Neural cell (in vitro differentiated cells): ENCODE measurements around the gene TPRG1L. TPM values are rescaled to one million over a fixed set of nuclear protein-coding genes. Genes with fewer than 3 reads are reported as not detected.

ENCODE experiments used
- H2AFZ ChIP-seq: fragments of 200-600, 300-800 bp; sonication (generic), shearing (Covaris generic); 2 replicates; pipeline ENCODE4 v1.6.0; 2014; ENCODE audit warnings: low read depth, mild to moderate bottlenecking, antibody characterized with exemption, low read length, moderate library complexity
- H3F3A ChIP-seq: fragments of 200-600 bp; shearing (Covaris generic); 2 replicates; pipeline ENCODE4 v1.6.1; 2016; ENCODE audit warnings: mild to moderate bottlenecking, moderate library complexity, mixed read lengths, antibody characterized with exemption, low read length; ENCODE audit not compliant: insufficient read depth, poor library complexity, severe bottlenecking
- H3K27ac ChIP-seq: fragments of 200-600, 300-800 bp; sonication (generic), shearing (Covaris generic); 2 replicates; pipeline ENCODE4 v1.5.1; 2014; ENCODE audit warnings: mild to moderate bottlenecking, low read length, moderate library complexity
- H3K27me3 ChIP-seq: fragments of 300-800, 200-600 bp; sonication (generic), shearing (Covaris generic); 2 replicates; pipeline ENCODE4 v1.6.0; 2014; ENCODE audit warnings: mild to moderate bottlenecking, low read depth, low read length, moderate library complexity; ENCODE audit not compliant: insufficient read depth
- H3K36me3 ChIP-seq: fragments of 300-800, 200-600 bp; sonication (generic), shearing (Covaris generic); 2 replicates; pipeline ENCODE4 v1.5.1; 2014; ENCODE audit warnings: mild to moderate bottlenecking, antibody characterized with exemption, low read length, moderate library complexity; ENCODE audit not compliant: insufficient read depth
- H3K4me2 ChIP-seq: fragments of 300-800, 200-600 bp; sonication (generic), shearing (Covaris generic); 2 replicates; pipeline ENCODE4 v1.6.0; 2014; ENCODE audit warnings: mild to moderate bottlenecking, low read length
- H3K4me3 ChIP-seq: fragments of 300-800, 200-600 bp; sonication (generic), shearing (Covaris generic); 2 replicates; pipeline ENCODE4 v1.5.1; 2014; ENCODE audit warnings: mild to moderate bottlenecking, low read length, moderate library complexity
- H3K79me2 ChIP-seq: fragments of 200-600 bp; shearing (Covaris generic); replicated peaks from 2 replicates; pipeline ENCODE4 v1.6.0; 2014; ENCODE audit warnings: mild to moderate bottlenecking, low read length, moderate library complexity; ENCODE audit not compliant: insufficient read depth
- H3K9ac ChIP-seq: fragments of 300-800, 200-600 bp; sonication (generic), shearing (Covaris generic); 2 replicates; pipeline ENCODE4 v1.6.1; 2016; ENCODE audit warnings: mild to moderate bottlenecking, low read length, mixed read lengths
- H3K9me2 ChIP-seq: fragments of 200-600 bp; shearing (Covaris generic); 2 replicates; pipeline ENCODE4 v1.6.1; 2016; ENCODE audit warnings: mild to moderate bottlenecking, low read length, mixed read lengths; ENCODE audit not compliant: insufficient read depth
- H3K9me3 ChIP-seq: fragments of 200-600, 300-800 bp; sonication (generic), shearing (Covaris generic); 2 replicates; pipeline ENCODE4 v1.6.1; 2016; ENCODE audit warnings: mild to moderate bottlenecking, mixed run types, low read length, moderate library complexity, mixed read lengths
- H4K20me1 ChIP-seq: fragments of 200-600 bp; shearing (Covaris generic); 2 replicates; pipeline ENCODE4 v1.6.1; 2016; ENCODE audit warnings: mild to moderate bottlenecking, mixed run types; ENCODE audit not compliant: insufficient read depth
- EP300 ChIP-seq: fragments of 450-650 bp; conservative IDR thresholded peaks from 2 replicates; pipeline ENCODE4 v1.6.1; 2014; ENCODE audit warnings: antibody characterized with exemption, mild to moderate bottlenecking, moderate library complexity; ENCODE audit not compliant: poor library complexity, severe bottlenecking
- EZH2 ChIP-seq: fragments of 200-600, 300-800 bp; shearing (Covaris generic), sonication (generic); IDR thresholded peaks from 2 replicates; pipeline ENCODE4 v1.6.1; 2014; ENCODE audit warnings: antibody characterized with exemption, low read length, borderline replicate concordance, mild to moderate bottlenecking; ENCODE audit not compliant: insufficient read depth, poor library complexity, severe bottlenecking
- MXI1 ChIP-seq: fragments of 450-650 bp; conservative IDR thresholded peaks from 2 replicates; pipeline ENCODE4 v1.6.1; 2014; ENCODE audit warnings: antibody characterized with exemption, mild to moderate bottlenecking; ENCODE audit not compliant: poor library complexity, severe bottlenecking
- POLR2AphosphoS5 ChIP-seq: IDR thresholded peaks from 2 replicates; pipeline ENCODE4 v1.6.1; 2012
- RAD21 ChIP-seq: fragments of 450-650 bp; conservative IDR thresholded peaks from 2 replicates; pipeline ENCODE4 v1.6.1; 2014; ENCODE audit warnings: antibody characterized with exemption, mild to moderate bottlenecking, moderate library complexity
- SMC3 ChIP-seq: fragments of 450-650 bp; conservative IDR thresholded peaks from 2 replicates; pipeline ENCODE4 v1.6.1; 2014; ENCODE audit warnings: antibody characterized with exemption, mild to moderate bottlenecking, moderate library complexity; ENCODE audit not compliant: poor library complexity
- TAF1 ChIP-seq: IDR thresholded peaks from 2 replicates; pipeline ENCODE4 v1.6.1; 2012; ENCODE audit warnings: low read depth
- polyA plus RNA-seq: library from polyadenylated mRNA; depleted of rRNA; stranded (reverse); fragments of >200 nt; gene quantifications from 2 replicates; pipeline ENCODE4 v1.2.3, GENCODE V29; 2014
- TF ChIP-seq, protein P1 (sequence below): fragments of 450-650 bp; IDR thresholded peaks from 2 replicates; pipeline ENCODE4 v1.5.1; 2014; ENCODE audit warnings: antibody characterized with exemption, mild to moderate bottlenecking, moderate library complexity; ENCODE audit not compliant: poor library complexity, severe bottlenecking
- TF ChIP-seq, protein P2 (sequence below): IDR thresholded peaks from 2 replicates; pipeline ENCODE4 v1.6.1; 2012; ENCODE audit warnings: borderline replicate concordance

TPRG1L gene
- polyA plus RNA-seq, 1 donor from 2014 or later, result 22.4 TPM

DNA sequence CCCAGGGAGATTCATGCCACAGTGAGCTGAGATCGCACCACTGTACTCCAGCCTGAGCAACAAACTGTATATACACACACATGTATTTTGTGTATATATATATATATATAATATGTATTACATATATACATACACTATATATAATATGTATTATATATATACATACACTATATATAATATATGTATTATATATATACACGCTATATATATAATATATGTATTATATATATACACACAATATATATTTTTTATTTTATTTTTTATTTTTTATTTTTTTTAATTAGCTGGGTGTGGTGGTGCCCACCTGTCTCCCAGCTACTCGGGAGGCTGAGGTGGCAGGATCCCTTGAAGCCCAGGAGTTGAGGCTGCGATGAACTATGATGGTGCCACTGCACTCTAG is 36.8 kb downstream of the TPRG1L start:
- Histone ChIP-seq H4K20me1 (no peaks in the 10 kb centered on the region), H3K9me3 (no peaks in the 10 kb centered on the region), H3K27ac (no peak overlapping the region), H3K9me2 (no peaks in the 10 kb centered on the region), H3K36me3 (no peaks in the 10 kb centered on the region), H3K79me2 (no peaks in the 10 kb centered on the region), H3F3A (no peaks in the 10 kb centered on the region), H3K9ac (no peak overlapping the region), H2AFZ (no peak overlapping the region), H3K4me3 (no peak overlapping the region), H3K27me3 (no peaks in the 10 kb centered on the region), H3K4me2 (no peak overlapping the region)
- TF ChIP-seq, protein P1, sequence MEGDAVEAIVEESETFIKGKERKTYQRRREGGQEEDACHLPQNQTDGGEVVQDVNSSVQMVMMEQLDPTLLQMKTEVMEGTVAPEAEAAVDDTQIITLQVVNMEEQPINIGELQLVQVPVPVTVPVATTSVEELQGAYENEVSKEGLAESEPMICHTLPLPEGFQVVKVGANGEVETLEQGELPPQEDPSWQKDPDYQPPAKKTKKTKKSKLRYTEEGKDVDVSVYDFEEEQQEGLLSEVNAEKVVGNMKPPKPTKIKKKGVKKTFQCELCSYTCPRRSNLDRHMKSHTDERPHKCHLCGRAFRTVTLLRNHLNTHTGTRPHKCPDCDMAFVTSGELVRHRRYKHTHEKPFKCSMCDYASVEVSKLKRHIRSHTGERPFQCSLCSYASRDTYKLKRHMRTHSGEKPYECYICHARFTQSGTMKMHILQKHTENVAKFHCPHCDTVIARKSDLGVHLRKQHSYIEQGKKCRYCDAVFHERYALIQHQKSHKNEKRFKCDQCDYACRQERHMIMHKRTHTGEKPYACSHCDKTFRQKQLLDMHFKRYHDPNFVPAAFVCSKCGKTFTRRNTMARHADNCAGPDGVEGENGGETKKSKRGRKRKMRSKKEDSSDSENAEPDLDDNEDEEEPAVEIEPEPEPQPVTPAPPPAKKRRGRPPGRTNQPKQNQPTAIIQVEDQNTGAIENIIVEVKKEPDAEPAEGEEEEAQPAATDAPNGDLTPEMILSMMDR, result no peak
- TF ChIP-seq EZH2, result no peak
- TF ChIP-seq POLR2AphosphoS5, result no peak
- TF ChIP-seq SMC3, result no peak
- no peak for TF ChIP-seq EP300
- no peak for TF ChIP-seq MXI1
- no peak for TF ChIP-seq RAD21
- TF ChIP-seq TAF1, result no peak
- TF ChIP-seq, protein P2, sequence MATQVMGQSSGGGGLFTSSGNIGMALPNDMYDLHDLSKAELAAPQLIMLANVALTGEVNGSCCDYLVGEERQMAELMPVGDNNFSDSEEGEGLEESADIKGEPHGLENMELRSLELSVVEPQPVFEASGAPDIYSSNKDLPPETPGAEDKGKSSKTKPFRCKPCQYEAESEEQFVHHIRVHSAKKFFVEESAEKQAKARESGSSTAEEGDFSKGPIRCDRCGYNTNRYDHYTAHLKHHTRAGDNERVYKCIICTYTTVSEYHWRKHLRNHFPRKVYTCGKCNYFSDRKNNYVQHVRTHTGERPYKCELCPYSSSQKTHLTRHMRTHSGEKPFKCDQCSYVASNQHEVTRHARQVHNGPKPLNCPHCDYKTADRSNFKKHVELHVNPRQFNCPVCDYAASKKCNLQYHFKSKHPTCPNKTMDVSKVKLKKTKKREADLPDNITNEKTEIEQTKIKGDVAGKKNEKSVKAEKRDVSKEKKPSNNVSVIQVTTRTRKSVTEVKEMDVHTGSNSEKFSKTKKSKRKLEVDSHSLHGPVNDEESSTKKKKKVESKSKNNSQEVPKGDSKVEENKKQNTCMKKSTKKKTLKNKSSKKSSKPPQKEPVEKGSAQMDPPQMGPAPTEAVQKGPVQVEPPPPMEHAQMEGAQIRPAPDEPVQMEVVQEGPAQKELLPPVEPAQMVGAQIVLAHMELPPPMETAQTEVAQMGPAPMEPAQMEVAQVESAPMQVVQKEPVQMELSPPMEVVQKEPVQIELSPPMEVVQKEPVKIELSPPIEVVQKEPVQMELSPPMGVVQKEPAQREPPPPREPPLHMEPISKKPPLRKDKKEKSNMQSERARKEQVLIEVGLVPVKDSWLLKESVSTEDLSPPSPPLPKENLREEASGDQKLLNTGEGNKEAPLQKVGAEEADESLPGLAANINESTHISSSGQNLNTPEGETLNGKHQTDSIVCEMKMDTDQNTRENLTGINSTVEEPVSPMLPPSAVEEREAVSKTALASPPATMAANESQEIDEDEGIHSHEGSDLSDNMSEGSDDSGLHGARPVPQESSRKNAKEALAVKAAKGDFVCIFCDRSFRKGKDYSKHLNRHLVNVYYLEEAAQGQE, result no peak

DNA sequence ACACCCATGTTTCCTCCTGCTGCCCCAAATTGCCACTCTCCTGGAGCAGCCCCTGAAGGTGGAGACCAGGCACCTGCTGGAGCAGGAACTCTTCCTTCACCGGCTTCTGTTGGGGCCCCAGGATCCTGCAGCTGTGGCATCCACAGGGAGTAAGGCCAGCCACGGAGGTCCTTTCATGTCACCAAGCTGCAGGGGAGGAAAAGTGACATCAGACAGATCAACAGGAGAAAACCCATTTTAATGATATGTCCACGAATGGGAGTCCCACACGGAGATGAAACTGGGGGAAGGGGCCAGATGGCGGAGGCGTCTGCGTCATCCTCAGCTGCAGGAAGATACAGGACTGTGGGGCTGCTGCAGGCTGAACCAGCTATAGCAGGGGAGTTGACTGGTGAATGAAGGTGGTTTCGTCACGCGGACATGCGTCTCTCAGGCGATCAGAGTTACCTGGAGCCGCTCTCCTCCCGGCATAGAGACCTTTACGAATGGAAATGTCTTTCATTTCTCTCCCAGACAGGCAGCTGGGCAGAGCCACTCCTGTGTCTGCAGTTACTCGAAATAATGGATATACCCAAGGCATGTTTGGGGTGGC is 37.4 kb downstream of the TPRG1L start:
- H3F3A ChIP-seq, result no peaks in the 10 kb centered on the region
- no peak overlapping the region for H3K4me2 ChIP-seq
- no peaks in the 10 kb centered on the region for H4K20me1 ChIP-seq
- H2AFZ ChIP-seq, result no peak overlapping the region
- H3K27me3 ChIP-seq, result no peaks in the 10 kb centered on the region
- H3K9me3 ChIP-seq, result no peaks in the 10 kb centered on the region
- no peak overlapping the region for H3K9ac ChIP-seq
- H3K27ac ChIP-seq, result no peak overlapping the region
- H3K79me2 ChIP-seq, result no peaks in the 10 kb centered on the region
- H3K36me3 ChIP-seq, result no peaks in the 10 kb centered on the region
- no peaks in the 10 kb centered on the region for H3K9me2 ChIP-seq
- H3K4me3 ChIP-seq, result no peak overlapping the region
- TF ChIP-seq EP300 (no peak), SMC3 (no peak), POLR2AphosphoS5 (no peak), MXI1 (no peak)
- TF ChIP-seq, protein P2, result no peak
